Measurements from ENCODE around the gene ELAVL1. TPM values are rescaled to one million over a fixed set of nuclear protein-coding genes. Genes with fewer than 3 reads are reported as not detected.

ELAVL1 gene
- total and polyA plus RNA-seq, 2 of the 13 experiments (the other 11 are each of a cell fraction or from before 2014, with no cell fraction given) = 27.9 to 38.4 TPM

DNA sequence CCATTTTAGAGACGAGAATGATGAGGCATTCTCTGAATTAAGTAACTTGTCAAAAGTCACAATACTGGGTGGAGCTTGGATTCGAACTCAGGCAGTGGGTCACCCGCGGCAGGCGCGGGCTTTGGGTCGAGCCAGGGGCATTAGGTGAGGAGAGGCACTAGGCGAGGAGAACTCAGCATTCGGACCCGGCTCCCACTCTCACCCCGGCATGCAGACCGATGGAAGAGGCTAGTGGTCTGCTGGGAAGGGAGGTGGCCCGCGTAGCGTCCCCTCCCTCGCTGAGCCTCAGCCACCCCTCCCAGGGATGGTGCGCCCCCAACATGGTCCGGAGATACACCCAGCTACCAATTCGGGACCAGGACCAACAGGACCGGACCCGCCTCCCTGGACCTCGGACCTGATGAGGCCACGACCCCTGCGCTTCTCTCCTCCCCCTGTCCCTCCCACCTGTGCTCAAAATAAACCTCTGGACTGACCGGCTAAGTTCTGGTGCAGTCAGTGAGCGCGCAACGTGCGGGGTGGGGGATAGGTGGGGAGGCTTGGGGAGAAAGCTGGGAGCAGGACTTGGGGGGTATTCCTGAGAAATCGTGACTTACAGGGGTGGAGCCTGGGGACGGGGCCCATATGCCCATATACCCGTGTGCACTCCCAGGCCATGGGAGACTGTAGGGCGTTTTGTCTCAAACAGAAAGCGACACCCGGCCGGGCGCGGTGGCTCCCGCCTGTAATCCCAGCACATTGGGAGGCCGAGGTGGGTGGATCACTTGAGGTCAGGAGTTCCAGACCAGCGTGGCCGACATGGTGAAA lies 86.6 kb downstream of the ELAVL1 start (continued):
- TF ChIP-seq ZNF781 (CRISPR knock-in tag; IDR thresholded peaks at IDR 0.05; ENCODE audit: borderline replicate concordance, not compliant biosample characterization) (peak; percentile 36), ZBTB42 (CRISPR knock-in tag; IDR thresholded peaks at IDR 0.05) (no peak), SPEN (CRISPR knock-in tag; IDR thresholded peaks at IDR 0.05; ENCODE audit: low read depth) (peak; percentile 36; the same call in 1 of the 2 replicates), NR2F6 (IDR thresholded peaks at IDR 0.05) (peak; percentile 89), NR2F6 (CRISPR knock-in tag; IDR thresholded peaks at IDR 0.05) (peak; percentile 93), TARDBP (CRISPR knock-in tag; IDR thresholded peaks at IDR 0.05) (peak; percentile 73; the same call in 1 of the 2 replicates), RBM39 (IDR thresholded peaks at IDR 0.05; ENCODE audit: low read depth, low read length, poor library complexity, severe bottlenecking) (peak; percentile 75), ZNF629 (CRISPR knock-in tag; conservative IDR thresholded peaks at IDR 0.05) (peak; percentile 97), RARA (CRISPR knock-in tag; IDR thresholded peaks at IDR 0.05) (peak; percentile 63), DMAP1 (CRISPR knock-in tag; IDR thresholded peaks at IDR 0.05) (peak; percentile 32; the same call in 1 of the 2 replicates), ZNF790 (CRISPR knock-in tag; IDR thresholded peaks at IDR 0.05; ENCODE audit: borderline replicate concordance) (peak; percentile 55; the same call in 1 of the 2 replicates), NFIC (IDR thresholded peaks at IDR 0.05; ENCODE audit: low read length) (no peak), RXRB (CRISPR knock-in tag; IDR thresholded peaks at IDR 0.05; ENCODE audit: borderline replicate concordance) (peak; percentile 63), AKAP8 (CRISPR knock-in tag; IDR thresholded peaks at IDR 0.05) (peak; percentile 77), HNF1A (IDR thresholded peaks at IDR 0.05; ENCODE audit: low read depth) (no peak), HNF1A (CRISPR knock-in tag; IDR thresholded peaks at IDR 0.05; ENCODE audit: borderline replicate concordance) (peak; percentile 39; the same call in 1 of the 2 replicates), NFKBIZ (CRISPR knock-in tag; IDR thresholded peaks at IDR 0.05) (no peak), KDM3A (CRISPR knock-in tag; IDR thresholded peaks at IDR 0.05; ENCODE audit: low read depth) (peak; percentile 47; the same call in 1 of the 2 replicates), ZNF550 (CRISPR knock-in tag; IDR thresholded peaks at IDR 0.05; ENCODE audit: borderline replicate concordance) (no peak), ZSCAN29 (CRISPR knock-in tag; conservative IDR thresholded peaks at IDR 0.05) (0 out of 2 replicates have a peak, but pooled peaks have one; percentile 22), ZNF687 (CRISPR knock-in tag; IDR thresholded peaks at IDR 0.05) (peak; percentile 66), CENPT (CRISPR knock-in tag; IDR thresholded peaks at IDR 0.05; ENCODE audit: low read depth) (0 out of 2 replicates have a peak, but pooled peaks have one; percentile 6), ZNF3 (CRISPR knock-in tag; IDR thresholded peaks at IDR 0.05) (peak; percentile 61; the same call in 1 of the 2 replicates)
